Right lung (tissue), 5 donors: Measurements from ENCODE around the gene PTPRK. TPM values are rescaled to one million over a fixed set of nuclear protein-coding genes. Genes with fewer than 3 reads are reported as not detected.

ENCODE experiments used
- DNase-seq, 2 donors: peaks; one replicate each; pipeline ENCODE4 v3.0.0-alpha.2; 2013
- polyA plus RNA-seq, 5 donors: library from polyadenylated mRNA; unstranded; fragments of 120-200 nt; gene quantifications; one replicate each; pipeline versions ENCODE4 v1.2.1 to v1.2.3, GENCODE V29; 2013; ENCODE audit warnings: inconsistent platforms in 1 of 5, low replicate concordance in 1 of 5; ENCODE audit not compliant: insufficient read length in 5 of 5, insufficient read depth in 1 of 5

PTPRK gene
- polyA plus RNA-seq, 5 donors: 55.4 to 92.1 (median 85.6) TPM

GRCh38 chr6:128395188-128395587, 125.2 kb downstream of the PTPRK start:
- no peak for DNase-seq

DNA sequence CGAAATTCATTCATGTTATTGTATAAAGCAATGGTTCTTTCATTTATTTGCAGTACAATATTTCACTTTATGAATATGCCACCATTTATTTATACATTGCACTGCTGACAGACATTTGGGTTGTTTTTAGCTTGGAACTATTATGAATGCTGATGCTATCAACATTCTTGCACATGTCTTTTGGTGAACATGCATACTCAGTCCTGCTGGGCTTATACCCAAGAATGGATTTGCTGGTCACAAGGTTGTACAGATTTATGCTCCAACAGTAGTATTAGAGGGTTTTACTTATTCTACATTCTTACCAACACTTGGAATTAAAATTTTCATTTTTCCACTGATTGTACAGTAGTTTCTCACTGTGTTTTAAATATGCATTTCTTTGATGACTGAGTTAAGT, 126.2 kb downstream of the PTPRK start:
- DNase-seq: no peak

- no peak for DNase-seq
Measured at GRCh38 chr6:128389820-128390534, 130.4 kb downstream of the PTPRK start.

GRCh38 chr6:128388380-128388779, 132.0 kb downstream of the PTPRK start:
- no peak for DNase-seq

DNA sequence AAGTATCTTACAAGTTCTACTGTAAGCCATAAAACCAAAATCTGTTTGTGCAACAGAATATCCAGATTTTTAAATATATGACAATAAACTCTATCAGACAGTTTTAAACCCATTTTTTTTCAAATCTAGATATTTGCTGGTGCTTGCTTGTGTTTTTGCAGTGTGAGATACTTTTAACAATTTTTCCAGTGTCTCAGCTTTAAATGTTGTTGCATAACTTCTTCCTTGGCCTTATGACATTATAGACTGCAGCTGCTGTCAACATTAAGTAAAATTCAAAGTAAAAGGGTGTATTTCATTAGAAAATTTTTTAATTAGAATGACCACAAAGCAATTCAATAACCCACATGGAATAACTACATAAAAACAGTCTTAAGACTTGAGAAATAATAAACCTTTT, 139.5 kb downstream of the PTPRK start:
- peak in 1 of 2 donors; percentile 22 for DNase-seq

DNA sequence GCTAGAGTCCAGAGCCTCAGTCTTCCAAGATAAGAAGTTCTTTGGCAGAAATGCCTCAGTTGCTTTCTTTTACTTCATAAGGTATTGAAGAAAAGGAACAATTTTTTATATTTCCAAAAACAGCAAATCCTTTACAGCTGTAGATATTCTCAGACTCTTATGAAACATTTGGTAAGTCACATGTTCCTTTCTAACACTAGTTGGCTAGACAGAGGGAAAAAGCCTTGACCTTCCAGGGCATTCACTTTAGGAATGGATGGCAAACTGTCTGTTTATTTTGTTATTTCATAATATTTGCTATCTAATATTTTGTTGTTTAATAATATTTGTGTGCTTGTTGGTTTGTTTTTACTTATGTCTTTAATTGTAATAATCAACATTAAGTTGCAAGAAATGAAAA, 140.8 kb downstream of the PTPRK start:
- no peak for DNase-seq

- no peak for DNase-seq
Measured at GRCh38 chr6:128376952-128377503, 143.4 kb downstream of the PTPRK start.

GRCh38 chr6:128371136-128371535, 149.3 kb downstream of the PTPRK start:
- peak; percentile 34 to 47 for DNase-seq

GRCh38 chr6:128370072-128370471, 150.3 kb downstream of the PTPRK start:
- no peak for DNase-seq

- no peak for DNase-seq
Measured at GRCh38 chr6:128368213-128368944, 152.0 kb downstream of the PTPRK start.

DNA sequence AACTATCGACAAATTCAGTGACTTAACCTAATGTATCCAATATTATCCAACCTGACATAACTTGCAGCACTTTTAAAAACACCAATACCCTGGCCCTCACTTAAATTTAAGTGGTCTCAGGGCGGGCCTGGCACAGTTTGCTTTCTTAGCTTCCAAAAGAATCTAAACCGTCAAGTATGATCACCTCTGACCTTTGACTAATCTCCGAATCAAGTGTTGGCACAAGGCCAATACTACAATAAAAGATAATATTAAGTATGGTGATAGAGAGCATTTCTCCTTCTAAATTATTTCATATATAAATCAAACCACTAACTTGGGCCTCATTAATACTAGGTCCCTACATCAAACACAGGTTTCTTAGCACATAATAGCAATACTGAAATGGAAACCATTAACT, 153.0 kb downstream of the PTPRK start:
- no peak for DNase-seq

- no peak for DNase-seq
Measured at GRCh38 chr6:128365520-128366160, 154.8 kb downstream of the PTPRK start.

DNA sequence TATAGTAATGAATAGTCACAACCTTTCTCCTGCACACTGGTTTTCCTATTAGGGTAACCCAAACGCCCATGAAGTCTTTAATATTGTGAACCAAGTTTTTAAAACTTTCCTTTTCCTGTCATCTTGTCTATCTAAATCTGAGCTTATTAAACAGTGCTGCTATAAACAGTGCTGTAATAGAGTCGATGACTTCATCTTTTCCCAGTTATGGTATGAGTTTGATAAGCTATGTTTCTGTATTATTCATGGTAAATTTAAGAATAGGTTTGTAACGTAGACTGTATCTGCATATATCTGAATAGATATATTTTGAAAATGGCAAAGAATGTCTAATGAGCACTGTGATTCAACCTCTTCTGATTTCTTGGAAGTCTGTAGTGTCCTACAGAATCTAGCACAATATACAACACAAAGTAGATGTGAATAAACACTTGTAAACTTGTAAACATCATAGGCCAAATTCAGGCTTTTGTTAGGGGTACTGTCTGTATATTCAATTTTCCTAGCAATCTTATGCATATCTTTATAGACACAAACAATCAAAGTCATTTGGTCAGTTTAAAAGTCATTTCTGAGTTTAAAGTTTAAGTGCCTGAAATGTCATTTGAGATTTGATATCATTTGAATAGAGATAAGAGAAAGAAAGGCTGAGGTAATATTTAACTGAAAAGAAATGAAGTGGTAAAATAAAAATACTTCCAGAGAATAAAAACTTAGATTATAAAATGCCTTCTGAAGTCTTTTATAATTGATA, 155.5 kb downstream of the PTPRK start:
- no peak for DNase-seq

- DNase-seq: no peak
Measured at GRCh38 chr6:128363020-128363813, 157.2 kb downstream of the PTPRK start.

- DNase-seq: no peak
Measured at GRCh38 chr6:128361378-128361777, 159.0 kb downstream of the PTPRK start.

DNA sequence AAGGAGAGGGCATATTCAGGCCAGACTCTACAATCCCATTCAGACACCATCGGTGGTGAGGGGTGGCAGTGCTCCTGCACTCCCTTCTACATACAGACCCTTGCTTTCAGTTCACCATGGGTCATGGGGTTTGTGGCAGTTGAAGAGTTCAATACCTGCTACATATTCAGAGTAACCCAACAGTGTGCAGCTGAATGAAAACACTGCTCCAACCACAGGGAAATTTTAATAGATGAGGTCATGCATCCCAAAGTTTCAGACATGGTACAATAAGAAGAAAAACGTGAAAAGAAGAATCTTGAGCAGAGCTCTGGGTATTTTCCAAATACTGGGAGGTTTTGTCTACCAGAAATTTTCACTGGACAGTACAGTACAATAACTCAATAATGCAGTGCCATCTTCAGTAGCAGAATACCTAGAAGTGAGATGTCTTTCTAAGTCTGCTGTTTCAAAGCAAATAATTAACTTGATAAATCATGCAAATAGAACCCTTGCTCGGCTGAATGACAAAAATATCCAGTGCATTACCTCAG, 162.1 kb downstream of the PTPRK start:
- no peak for DNase-seq

GRCh38 chr6:128357392-128358130, 162.8 kb downstream of the PTPRK start:
- no peak for DNase-seq

- no peak for DNase-seq
Measured at GRCh38 chr6:128352366-128352765, 168.0 kb downstream of the PTPRK start.

- DNase-seq: no peak
Measured at GRCh38 chr6:128351255-128351514, 169.2 kb downstream of the PTPRK start.
